NCI-H82 treated with DMSO at 0.1 percent for 48 hours (cell line): ENCODE results near the gene SYNGAP1.
"Not testable (repeated sequence)": the region's sequence is repeated elsewhere in the genome, so short reads cannot be mapped to it uniquely, and the experiment has no call there.

ENCODE experiments used
- DNase-seq: peaks from one replicate; lab custom pipeline; 2025; ENCODE audit not compliant: unreplicated experiment; lab: John Stamatoyannopoulos, UW

The SYNGAP1 gene

GRCh38 chr6:33399881-33400280 is 20.0 kb upstream of the SYNGAP1 start:
- DNase-seq = not testable (repeated sequence)

- DNase-seq = no peak
Measured at GRCh38 chr6:33404884-33405283, 15.0 kb upstream of the SYNGAP1 start.

- DNase-seq = no peak
Measured at GRCh38 chr6:33405386-33405940, 14.4 kb upstream of the SYNGAP1 start.

GRCh38 chr6:33406126-33406525 is 13.7 kb upstream of the SYNGAP1 start:
- DNase-seq = no peak

GRCh38 chr6:33407132-33407718 is 12.6 kb upstream of the SYNGAP1 start:
- DNase-seq = no peak

GRCh38 chr6:33410050-33410710 is 9.7 kb upstream of the SYNGAP1 start:
- peak; percentile 98 for DNase-seq

GRCh38 chr6:33410711-33411631 is 8.9 kb upstream of the SYNGAP1 start, which contains the start of gene PHF1:
TSS of gene PHF1 (plus strand) at chr6:33411014. CDS start at chr6:33412264, 1,250 bp downstream.
- DNase-seq = peak; percentile 77

GRCh38 chr6:33411632-33412005 is 8.2 kb upstream of the SYNGAP1 start:
- no peak for DNase-seq

GRCh38 chr6:33412140-33413009 is 7.5 kb upstream of the SYNGAP1 start:
- no peak for DNase-seq

GRCh38 chr6:33413241-33414120 is 6.4 kb upstream of the SYNGAP1 start:
- DNase-seq = no peak

- DNase-seq = no peak
Measured at GRCh38 chr6:33414592-33415271, 5.1 kb upstream of the SYNGAP1 start.

GRCh38 chr6:33415831-33416230 is 4.0 kb upstream of the SYNGAP1 start:
- no peak for DNase-seq

GRCh38 chr6:33416386-33417127 is 3.3 kb upstream of the SYNGAP1 start:
- DNase-seq = no peak

GRCh38 chr6:33417128-33417902 is 2.5 kb upstream of the SYNGAP1 start:
- DNase-seq = no peak

GRCh38 chr6:33417903-33418689 is 1.8 kb upstream of the SYNGAP1 start, which contains the start of gene CUTA:
TSS of gene CUTA (minus strand) at chr6:33418107. CDS start at chr6:33418000, 107 bp downstream.
- peak; percentile 98 for DNase-seq

GRCh38 chr6:33418690-33419291 is 1.1 kb upstream of the SYNGAP1 start:
- DNase-seq = no peak
